HEK293T (cell line): ENCODE measurements around the gene SLC47A1.

ENCODE experiments used
- ARNT ChIP-seq: fragments of 450-650 bp; IDR thresholded peaks from 2 replicates; pipeline ENCODE4 v1.6.1; 2017; ENCODE audit warnings: mild to moderate bottlenecking
- ELF4 ChIP-seq: fragments of 450-650 bp; IDR thresholded peaks from 2 replicates; pipeline ENCODE4 v1.6.1; 2017; ENCODE audit warnings: antibody characterized with exemption
- FOXA1 ChIP-seq: fragments of 450-650 bp; IDR thresholded peaks from 2 replicates; pipeline ENCODE4 v1.6.1; 2016; ENCODE audit warnings: mild to moderate bottlenecking
- FOXK2 ChIP-seq: fragments of 450-650 bp; IDR thresholded peaks from 2 replicates; pipeline ENCODE4 v1.6.1; 2016; ENCODE audit warnings: mild to moderate bottlenecking
- HDGF ChIP-seq: fragments of 450-650 bp; IDR thresholded peaks from 2 replicates; pipeline ENCODE4 v1.6.1; 2017; ENCODE audit warnings: antibody characterized with exemption, borderline replicate concordance
- SUZ12 ChIP-seq: fragments of 450-650 bp; IDR thresholded peaks from 2 replicates; pipeline ENCODE4 v1.6.1; 2016; ENCODE audit warnings: mild to moderate bottlenecking
- TARDBP ChIP-seq: fragments of 450-650 bp; IDR thresholded peaks from 2 replicates; pipeline ENCODE4 v1.6.1; 2016
- TF ChIP-seq, protein P1 (sequence below): fragments of 450-650 bp; IDR thresholded peaks from 2 replicates; pipeline ENCODE4 v1.6.1; 2016

DNA sequence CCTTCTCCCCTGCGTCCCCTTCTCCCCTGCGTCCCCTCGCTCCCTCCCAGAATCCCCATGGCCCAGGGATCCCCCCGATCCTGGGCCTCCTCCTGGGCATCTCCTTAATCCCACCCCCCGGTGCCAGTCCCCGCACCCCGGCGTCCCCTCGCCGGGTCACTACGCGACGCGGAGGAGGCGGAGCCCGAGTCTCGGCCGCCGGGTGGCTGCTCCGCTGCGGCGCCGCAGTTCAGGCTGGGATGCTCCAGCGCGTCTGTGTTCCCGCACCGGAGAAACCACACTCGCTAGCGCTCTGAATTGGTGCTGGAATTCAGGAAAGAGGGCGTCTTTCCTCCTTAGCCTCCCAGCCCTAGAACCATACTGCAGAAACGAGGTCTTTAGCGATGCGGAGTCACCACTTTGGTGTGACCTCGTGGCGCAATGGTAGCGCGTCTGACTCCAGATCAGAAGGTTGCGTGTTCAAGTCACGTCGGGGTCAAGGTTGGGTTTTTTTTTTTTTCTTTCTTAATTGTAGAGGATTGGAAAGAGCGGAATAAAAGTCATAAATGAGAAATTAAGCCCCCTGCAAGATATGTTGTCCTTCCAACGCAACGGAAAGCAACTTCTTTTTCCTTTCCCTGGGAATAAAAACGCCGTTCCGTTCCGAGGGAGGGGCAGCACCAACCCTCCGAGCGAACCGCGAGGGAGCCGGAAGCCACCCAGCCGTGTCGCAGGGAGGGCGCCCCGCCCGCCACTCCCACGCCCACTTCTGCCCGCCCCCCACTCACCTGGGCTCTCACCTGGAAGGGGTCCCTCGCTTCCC, 25.7 kb upstream of the SLC47A1 start:
- TF ChIP-seq TARDBP: peak; percentile 65; the same call in 1 of the 2 replicates
- TF ChIP-seq ARNT: no peak
- no peak for TF ChIP-seq FOXK2
- no peak for TF ChIP-seq FOXA1
- TF ChIP-seq, protein P1, sequence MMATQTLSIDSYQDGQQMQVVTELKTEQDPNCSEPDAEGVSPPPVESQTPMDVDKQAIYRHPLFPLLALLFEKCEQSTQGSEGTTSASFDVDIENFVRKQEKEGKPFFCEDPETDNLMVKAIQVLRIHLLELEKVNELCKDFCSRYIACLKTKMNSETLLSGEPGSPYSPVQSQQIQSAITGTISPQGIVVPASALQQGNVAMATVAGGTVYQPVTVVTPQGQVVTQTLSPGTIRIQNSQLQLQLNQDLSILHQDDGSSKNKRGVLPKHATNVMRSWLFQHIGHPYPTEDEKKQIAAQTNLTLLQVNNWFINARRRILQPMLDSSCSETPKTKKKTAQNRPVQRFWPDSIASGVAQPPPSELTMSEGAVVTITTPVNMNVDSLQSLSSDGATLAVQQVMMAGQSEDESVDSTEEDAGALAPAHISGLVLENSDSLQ: no peak
- TF ChIP-seq ELF4: no peak
- no peak for TF ChIP-seq SUZ12
- TF ChIP-seq HDGF: no peak
